ENCODE measurements around the gene GAPDH.
"Not testable (repeated sequence)": the region's sequence is repeated elsewhere in the genome, so short reads cannot be mapped to it uniquely, and the experiment has no call there.

Gene GAPDH

DNA sequence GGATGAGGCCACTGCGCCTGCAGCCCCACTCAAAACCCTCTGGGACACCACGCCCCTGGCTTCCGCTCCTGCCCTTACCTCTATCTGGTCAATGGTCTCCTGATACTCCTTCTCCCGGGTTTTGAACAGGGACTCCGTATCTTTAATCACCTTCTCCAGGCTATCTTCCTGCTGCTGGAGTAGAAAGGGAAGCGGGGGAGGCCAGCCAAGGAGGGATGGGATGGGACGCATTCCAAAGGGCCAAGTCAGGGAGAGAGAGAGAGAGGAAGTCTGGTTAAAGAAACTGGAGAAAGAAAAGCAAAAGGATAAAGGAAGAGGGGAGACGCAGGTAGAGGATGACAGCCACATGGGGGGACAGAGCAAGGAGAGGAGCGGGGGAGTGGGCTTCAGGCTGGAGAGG, 13.7 kb downstream of the GAPDH start:
- no peak for DNase-seq

DNA sequence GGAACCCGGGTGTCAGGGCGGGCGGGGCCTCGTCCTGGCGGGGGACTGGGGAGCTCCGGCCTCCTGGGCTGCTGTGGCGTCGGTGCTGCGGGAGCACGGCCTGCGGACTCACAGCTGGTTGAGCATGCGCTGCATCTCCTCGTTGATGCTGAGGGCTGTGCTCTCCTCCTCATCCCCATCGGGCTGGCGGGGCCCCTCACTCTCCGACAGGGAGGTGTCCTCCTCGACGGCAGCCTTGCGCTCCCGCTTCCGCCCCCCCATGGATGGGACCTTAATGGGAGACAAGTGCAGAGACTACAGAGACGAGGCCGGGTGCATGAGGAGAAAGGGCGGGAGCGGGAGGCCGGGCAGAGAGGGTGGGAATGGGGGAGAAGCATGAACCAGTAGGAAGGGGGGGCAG, 14.2 kb downstream of the GAPDH start:
- DNase-seq: no peak

DNA sequence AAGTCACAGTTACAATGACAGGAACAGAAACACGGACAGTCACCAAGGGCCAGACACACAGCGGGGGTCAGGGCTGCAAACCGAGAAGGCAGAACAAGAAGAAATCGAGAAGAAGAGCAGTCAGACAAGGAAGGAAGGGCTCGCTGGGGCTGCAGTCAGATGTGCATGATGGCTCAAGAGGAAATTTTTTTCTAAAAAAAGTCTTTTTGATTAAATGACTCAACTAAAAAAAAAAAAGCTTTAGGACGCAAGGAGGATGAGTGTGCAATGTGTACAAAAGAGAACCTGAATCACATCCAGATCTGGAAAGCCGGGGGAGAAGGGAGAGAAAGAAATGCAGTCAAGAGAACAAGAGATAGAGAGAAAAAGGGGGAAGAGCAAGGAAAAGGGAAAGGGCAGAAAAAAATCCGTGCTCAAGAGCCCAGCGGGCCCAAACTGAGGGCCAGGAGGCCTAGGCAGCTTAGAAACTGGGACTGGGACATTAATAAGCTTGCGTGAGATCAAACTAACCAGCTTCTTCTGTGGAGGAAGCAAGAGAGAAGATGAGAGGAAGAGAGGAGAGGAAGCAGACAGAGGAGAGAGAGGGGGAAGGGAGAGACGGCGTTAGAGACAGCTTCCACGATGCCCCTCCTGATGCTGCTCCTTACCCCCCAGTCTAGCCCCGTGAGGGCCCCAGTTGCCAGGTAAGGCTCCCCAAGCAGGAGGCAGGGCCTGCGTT, 14.8 kb downstream of the GAPDH start:
- DNase-seq: no peak

DNA sequence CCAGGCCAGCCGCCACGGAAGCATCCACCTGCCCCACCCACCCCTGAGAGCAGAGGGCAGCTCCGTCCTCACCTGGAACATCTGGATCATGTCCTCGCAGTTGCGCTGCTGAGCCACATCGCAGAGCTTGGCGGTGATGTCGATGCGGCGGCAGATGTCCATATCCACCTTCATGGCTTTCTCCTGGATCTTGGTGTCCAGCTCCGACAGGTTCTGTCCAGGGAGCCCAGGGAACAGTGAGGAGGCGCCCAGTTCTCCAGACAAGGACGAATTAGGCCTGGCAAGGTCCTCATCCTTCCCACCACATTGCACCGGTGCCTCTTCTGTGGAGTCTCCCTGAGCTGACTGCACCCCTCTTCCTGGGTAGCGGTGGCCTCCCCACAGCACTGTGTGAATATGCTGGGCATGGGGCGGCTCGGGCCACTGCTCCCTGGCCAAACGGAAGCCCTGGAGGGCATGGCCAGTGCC, 15.4 kb downstream of the GAPDH start:
- DNase-seq: no peak

DNA sequence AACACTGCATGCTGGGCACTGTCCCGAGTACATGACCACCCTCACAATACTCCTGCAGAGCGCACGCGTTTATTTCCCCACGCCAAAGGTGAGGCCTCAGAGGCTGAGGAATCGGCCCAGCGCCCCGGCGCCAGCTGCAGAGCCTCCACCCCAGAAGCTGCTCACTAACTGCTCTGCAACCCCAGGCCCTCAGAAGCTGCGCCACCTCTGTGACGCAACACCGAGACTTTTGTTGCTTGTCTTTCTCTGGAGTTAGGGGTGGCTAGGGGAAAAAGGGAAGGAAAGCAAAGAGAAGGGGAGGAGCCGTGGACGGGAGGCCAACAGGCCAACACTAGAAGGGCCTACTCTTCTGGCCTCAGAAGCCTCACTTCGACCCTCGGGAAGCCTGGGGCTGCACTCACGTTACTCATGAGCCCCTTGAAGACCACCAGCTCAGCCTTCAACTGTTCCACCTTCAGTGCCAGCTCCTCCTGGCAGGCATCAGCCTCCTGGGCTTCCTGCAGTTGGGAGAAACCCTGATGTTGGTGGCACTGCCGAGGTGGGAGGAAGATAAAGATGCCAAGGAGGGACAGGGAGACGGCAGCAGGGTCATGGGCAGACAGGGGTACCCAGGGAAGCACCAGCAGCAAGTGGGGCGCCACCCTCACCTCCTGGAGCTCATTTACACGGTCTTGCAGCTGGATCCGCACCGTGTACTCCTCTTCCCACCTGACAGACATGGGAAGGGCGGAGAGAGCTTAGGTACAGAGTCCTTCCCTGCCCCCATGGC, 16.2 kb downstream of the GAPDH start:
- DNase-seq: no peak

DNA sequence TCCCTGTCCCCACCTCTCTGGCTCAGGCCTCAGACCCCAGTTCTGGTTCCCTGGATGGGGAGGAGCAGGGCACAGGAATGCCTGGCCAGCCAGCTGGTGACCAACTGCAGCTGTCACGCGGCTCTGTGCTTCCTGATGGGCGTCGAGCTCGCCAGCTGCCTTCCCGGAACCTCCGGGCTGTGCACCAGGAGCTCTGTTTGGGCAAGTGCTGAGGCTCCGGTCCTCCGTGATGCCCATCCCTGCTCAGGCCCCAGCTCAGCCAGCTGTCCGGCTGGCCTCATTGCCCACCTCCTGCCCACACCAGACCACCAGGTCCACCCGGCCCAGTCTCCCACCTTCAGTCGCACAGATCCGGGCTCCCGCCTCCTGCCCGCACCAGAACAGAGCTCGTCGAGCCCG, 16.7 kb downstream of the GAPDH start:
- DNase-seq: no peak

DNA sequence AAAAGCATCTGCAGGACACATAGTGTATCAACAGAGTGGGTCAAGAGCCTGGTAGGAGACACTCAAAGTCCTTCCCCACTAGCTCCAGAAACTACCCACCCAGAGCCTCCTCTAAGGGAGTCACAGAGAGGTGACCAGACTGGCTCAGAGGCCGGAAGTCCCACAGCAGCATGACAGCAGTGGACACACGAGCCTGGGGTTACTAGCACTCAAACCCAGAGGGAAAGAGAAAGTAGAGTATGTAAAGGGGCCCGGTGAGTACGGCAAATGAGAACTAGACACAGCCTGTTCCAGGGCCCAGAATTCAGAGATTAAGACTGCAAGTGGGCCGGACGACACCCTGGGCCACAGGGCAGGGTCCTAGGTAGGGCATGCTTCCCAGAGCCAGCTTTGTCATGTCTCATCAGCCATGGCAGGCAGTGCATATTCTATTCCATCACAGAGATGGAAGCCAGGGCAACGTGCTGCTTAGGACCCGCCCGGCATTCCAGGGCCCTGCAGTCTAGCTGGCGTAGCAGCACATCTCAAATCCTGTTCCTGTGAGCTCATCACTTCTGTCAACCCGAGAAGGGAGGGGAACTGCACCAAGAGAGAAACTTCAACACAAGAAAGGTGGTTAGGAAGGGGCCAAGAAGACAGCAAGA, 17.3 kb downstream of the GAPDH start:
- DNase-seq: no peak

DNA sequence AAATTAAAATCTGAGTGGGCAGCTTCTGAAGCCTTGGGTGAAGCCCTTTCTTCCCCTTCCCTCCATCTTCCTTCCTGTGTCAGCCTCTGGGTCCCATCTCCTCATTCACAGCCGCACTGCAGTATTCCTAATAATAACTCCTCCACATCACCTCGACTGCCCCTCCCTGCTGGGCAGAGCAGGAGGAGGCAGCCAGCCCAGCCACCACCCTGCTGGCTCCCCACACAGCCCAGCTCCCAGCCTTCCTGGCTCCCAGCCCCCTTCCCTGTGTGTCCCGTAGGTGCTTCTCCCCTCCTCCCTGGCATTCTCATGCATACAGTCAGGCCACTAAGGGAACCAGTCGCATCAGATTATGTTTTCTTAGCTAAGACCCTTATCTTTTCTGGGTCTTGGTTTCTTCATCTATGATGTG, 17.8 kb downstream of the GAPDH start:
- DNase-seq: no peak

DNA sequence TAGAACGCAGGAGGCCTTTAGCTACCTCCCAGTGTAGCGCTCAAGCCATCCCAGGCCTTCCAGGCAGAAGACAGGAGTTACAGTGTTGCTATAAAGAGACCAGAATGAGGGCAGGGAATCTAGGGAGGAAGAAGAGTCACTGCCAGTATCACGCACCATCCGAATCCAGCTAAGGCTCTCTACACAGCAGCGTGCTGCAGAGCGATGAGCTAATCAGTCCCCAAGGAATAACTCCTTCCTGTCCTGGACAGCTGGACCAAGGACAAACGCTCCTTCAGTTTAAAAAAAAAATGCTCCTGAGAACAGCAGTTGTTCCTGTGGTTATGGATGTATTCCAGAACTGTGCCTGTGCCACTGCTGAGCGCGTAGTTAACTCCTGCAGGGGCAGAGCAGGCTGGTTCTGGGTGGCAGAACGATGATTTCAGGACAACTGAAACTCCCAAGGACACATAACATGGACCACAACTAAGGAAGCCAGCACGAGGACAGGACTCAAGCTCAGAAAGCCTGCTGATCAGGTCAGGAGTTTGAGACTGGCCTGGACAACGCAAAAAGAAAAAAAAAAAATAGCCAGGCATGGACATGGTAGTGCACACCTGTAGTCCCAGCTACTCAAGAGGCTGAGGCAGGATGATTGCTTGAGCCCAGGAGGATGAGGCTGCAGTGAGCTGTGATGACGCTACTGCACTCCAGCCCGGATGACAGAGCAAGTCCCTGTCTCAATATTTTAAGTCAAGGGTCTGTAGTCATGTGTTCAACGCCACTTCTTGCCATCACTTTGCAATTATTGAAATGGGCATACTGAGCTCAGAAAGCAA, 18.9 kb downstream of the GAPDH start:
- no peak for DNase-seq

DNA sequence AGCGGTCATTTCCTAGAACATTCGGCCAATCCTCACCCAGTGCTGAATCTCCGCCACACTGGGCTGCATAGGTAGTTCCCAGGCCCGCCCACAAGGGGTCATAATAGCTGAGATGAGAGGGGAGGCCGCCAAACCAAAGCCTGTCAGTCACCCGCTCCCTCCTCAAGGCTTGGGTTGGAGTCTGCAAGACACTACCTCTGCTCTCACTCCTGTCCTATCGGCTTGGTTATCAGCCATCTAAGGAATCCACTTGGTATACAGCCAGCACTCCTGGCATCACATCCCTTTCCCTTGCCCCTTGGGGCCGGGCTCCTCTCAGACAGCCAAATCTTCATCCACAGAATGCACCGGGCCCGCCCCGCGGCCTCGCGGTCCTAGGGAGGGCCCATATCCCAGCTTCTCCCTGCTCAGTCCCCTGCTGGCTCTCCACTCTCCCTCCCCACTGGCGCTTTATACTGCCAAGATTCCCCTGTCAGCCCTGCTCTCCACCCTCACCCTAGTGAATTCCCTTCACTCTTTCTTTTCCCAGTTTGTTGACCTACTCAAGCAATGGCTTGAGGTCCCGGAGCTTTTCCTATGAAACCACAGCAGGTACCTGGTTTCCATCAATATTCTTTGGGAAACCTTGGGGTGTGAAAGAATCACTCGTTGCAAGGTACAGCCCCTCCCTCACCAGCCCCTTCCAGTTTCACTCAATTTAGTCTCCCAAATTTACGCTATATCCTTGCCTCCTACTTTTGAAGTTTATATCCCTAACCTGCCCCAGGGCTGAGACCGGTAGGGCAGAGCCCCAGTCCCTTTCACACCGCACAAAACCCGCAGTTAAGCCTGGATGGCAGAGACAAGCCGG, 20.1 kb downstream of the GAPDH start:
- peak; percentile 67 for DNase-seq

DNA sequence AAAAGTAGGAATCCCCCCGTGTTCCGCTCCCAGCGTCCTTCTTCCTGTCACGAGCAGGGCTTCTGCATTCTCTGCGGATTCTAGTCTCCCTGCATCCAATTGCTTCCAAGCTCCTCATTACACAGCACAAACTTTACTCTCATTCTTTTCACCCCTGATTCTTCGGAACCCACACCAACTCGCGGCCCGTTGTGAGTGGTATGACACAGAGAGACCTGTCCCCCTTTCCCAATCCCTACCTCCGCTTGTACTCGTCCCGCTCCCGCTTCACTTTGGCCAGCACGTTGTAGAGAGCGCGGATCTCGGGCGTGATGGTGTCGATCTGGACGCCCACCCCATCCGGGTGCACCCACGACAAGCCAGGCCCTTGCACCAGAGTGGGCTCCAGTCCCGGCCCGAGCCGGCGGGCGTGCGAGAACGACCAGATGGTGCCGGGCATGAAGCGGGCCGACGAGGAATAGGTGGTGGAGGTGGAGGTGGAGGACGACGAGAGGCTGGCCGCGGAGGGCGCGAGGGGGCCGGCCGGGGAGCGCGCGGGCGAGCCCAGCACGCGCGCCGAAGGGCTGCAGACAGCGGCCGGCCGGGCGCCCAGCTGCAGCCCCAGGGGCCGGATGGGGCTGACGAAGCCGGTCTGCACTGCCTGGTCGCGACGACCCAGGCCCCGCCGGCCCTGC, 20.8 kb downstream of the GAPDH start:
- DNase-seq: no peak

DNA sequence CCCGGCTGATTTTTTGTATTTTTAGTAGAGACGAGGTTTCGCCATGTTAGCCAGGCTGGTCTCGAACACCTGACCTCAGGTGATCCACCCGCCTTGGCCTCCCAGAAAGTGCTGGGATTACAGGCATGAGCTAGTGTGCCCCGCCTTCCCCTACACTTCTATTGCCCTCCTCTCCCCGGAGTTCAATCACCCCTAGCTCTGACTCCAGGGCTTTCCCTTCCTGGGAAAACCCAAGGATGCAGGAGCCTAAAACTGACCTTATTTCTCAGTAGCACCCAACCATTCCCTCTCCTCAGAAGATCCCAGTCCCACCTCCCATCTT, 22.1 kb downstream of the GAPDH start:
- DNase-seq: not testable (repeated sequence)

DNA sequence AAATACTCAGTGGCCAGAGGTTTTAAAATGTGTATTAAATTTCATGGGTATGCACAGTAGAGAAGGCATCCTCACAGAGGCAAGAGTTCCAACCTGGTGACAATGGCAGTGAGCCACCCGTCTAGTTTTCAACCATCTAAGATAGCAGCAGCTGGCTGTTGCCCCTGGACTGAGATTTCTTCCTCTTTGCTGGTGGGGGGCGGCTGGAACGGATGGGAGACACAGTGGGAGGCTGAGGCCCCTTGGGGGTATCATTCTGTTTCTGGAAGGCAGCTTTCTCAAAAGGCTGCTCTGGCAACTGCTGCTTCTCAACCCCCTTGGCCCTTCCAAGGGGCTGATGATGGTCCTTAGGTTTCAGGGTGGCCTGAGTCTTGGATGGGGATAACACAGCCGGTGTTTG, 22.5 kb downstream of the GAPDH start:
- DNase-seq: no peak

DNA sequence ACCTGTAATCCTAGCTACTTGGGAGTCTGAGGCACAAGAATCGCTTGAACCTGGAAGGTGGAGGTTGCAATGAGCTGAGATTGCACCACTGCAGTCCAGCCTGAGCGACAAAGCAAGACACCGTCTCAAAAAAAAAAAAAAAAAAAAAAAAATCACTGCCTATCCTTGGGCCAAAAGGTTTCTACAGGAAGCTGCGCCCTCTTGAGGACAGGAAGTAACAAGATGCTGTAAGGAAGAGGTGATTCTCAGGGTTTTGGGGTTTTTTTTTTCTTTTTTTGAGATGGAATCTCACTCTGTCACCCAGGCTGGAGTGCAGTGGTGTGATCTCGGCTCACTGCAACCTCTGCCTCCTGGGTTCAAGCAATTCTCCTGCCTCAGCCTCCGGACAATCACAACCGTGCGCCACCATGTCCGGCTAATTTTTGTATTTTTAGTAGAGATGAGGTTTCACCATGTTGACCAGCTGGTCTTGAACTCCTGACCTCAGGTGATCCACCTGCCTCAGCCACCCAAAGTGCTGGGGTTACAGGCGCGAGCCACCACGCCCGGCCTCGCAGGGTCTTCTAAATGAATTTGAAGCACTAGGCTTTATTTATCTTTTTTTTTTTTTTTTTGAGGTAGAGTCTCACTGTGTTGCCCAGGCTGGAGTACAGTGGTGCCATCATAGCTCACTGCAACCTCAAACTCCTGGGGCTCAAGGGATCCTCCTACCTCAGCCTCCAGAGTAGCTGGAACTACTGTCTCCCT, 23.9 kb downstream of the GAPDH start:
- DNase-seq: not testable (repeated sequence)

DNA sequence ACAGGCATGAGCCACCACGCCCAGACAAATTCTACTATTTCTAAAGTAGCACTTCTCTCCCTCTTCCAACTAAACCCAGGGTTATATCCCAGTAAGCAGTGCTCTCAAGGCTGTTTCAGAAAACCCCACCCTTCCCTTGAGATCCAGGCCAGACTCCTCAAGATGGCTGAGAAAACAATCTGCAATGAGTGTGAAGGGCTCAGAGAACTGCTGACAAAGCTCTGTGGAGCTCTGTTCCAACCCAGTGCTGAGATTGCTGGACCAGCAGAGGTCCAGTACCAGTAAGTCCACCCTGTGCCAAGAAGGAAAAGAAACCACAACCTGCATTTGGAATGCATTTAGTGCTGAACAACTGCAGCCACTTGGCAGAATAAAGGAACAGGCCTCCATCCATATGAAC, 25.2 kb downstream of the GAPDH start:
- DNase-seq: no peak

DNA sequence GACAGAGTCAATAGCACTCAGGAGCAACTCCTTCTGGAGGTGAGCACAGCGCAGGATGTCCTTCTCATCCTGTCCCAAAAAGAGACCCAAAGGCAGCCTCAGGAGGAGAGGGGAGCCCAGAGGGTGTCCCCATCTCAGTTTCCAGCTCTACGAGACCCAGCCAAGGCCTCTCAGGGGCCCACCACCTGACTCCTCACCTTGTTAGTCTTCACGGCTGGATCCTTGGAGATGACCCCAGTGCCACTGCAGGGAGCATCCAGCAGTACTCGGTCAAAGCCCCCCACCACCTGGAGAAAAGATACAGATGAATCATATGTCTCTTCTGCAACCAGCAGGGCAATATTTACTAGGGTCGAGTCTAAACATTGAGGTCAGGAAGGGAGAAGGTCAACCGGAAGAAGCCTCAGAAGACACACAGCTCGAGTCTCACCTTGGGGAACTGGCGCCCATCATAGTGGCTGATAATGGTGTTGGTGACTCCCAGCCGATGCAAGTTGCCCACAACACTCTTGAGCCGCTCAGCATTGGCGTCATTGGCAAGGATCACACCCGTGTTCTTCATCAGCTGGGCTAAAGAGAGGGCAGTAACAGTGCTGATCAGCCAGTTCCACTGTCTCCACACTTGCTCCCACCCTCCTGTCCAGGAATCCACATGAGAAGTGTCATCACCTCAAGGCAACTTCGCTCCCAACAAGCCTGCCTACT, 26.3 kb downstream of the GAPDH start:
- DNase-seq: no peak

DNA sequence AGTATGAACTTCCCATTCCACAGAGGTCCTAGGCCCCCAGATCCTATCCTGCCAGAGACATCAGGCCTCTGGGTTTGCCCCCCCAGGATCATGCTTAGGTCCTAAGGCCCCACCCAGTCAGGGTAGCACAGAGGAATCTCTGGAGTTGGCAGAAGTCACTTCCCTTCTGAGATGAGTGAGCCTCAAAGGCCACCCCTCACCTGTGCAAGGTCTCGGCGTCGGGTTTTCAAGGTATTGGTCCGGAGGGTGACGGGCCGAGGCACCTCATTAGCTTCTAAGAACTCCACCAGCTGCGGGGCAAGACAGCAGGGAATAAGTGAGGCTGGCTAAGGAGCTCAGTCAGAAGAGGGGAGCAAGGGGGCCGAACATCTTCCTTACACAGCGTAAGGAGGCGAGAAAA, 28.6 kb downstream of the GAPDH start:
- DNase-seq: no peak

DNA sequence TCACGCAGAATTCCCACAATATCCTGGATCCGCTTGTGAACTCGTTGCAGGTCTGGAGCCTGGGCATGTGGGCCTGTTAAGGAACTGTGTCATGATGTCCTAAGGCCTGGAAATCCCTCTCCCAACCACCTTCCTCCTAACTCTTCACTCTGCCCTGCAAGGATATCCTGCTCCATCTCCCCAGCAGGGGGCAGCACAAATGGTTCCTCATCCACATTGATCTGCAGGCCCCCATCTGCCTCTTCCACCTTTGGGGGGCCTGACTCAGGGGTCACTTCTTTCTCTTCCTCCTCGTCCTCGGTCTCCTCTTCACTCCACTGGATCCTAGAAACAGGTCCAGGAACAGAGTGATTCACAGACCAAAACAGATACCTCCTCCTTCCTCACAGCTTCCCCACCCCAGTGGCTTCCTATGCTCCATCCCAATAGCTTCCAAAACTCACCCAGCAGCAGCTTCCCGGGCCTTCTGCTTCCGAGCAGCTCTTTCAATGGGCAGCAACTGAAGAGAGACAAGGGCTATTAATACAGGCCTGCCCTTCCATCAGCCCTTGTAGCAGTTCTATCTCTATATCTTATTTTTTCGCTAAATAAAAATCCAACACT, 29.2 kb downstream of the GAPDH start:
- peak; percentile 68 for DNase-seq

DNA sequence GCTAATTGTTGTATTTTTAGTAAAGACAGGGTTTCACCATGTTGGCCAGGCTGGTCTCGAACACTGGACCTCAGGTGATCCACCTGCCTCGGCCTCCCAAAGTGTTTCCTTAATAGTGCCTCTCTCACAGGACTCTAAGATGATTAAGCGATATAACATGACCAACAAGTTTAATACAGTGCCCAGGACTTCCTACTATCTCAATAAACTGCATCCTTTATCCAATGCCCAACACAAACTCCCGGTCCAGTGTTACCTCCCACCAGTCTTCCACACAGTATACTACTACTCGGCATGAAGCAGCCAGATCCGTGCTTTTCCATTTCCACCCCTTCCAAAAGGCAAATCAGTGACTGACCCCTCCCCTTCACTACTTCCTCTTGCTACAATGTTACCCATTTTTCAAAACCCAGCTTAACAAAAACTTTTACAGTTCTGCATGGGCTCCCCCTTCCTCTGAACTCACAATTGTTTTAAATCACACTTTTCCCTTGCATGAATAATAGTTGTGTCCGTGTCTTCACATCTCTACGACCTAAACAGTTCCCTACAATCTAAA, 32.9 kb downstream of the GAPDH start:
- no peak for DNase-seq

DNA sequence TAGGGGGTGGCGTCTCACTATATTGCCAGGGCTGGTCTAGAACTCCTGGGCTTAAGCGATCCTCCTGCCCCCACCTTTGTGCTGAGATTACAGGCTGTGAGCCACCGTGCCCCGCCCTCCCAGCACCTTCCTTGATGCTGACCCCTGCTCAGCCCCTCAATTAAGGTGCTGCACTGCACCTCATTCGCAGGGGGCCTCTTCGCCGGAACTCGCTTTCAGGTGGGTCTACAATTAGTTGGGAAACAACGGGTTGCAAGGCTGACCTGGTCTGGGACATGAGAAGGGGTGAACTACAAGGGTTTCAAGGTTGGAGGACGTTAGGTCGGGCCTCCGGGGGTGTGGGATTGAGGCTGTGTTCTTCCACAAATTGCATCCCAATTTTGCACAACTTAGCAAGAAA, 35.0 kb downstream of the GAPDH start:
- DNase-seq: no peak
